Measurements from ENCODE around the gene TNFRSF19.

TNFRSF19 gene

DNA sequence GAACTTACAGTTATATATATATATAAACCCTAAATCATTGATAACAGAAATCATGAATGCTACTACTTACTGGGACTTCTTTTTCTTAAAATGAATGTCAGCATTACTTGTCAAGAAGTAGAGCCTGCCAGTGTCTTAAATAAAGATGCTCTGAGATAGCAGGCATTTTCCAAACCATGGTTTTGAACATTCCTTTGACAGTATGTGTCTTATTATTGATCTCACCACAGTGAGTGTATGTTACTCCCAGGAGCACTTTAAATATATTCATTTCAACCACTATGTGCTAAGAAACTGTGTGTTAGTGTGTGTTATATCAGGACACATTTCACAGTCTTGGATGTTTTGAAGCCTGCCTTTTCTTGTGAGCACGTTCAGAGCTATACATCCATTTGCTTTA is 28.2 kb downstream of the TNFRSF19 start:
- H3K4me3 ChIP-seq: no peak overlapping the region
- H3K27ac ChIP-seq: no peak overlapping the region

DNA sequence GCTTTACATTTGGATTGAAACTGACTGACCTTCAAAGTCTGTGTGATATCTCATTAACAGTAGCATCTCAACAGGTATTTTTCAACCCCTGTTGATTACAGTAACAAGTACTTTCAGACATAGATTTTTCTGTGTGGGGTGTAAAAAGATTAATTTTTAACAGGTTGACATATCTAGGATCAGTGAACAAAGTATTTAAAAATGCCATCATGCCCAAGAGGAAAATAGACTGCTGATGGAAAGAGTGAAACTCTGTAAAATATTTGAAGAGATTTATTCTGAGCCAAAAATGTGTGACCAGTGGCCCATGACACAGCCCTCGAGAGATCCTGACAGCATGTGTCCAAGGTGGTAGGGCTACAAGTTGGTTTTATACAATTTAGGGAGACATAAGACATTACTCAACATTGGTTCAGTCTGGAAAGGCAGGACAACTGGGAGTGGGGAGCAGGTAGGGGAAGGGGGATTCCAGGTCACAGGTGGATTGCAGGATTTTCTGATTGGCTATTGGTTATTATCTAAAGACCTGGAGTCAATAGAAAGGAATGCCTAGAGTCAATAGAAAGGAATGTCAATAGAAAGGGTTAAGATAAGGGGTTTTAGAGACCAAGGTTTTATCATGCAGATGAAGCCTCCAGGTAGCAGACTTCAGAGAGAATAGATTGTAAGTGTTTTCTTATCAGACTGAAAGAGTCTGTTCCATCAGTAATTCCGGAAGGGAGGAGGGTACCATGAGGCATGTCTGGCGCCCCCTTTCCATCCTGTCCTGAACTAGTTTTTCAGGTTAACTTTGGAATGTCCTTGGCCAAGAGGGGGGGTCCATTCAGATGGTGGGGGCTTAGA is 29.1 kb downstream of the TNFRSF19 start:
- Histone ChIP-seq H3K4me3 (no peak overlapping the region), H3K27ac (no peak overlapping the region)

DNA sequence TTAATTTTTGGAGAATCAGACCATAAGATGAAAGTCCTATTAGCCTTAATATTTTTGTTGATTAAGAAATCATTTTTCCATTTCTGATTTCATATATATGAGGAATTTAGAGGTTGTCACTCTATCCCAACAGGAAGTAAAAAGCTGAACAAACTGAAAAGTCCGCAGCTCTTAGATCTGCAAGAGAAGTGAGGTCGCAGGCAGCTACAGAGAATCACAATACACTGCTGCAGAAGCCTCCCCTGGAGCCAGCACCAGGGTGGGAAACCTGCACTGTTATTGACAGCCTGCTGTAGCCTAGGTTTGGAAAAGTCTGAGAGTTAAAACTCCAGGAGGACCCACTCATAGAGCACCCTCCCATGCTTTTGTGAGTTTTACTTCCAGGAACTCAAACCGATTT is 29.9 kb downstream of the TNFRSF19 start:
- H3K4me3 ChIP-seq: no peak overlapping the region
- H3K27ac ChIP-seq: no peak overlapping the region

DNA sequence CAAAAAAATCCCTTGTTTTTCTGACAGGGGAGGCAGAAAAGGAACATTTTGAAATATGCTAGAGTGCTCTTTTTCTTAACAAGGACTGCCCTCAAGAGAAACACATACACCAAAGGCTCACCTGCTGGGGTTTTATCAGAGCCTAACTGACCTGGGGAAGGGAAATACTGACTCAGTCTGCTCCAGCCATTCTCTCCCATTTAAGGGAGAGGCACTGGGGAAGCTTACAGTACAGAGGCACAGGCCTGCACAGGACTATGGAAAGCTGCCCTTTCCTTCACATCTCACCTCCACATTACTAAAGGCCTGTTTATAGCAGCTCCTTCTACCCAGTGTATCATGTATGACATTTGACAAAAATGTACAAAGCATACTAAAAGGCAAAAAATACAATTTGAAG is 30.3 kb downstream of the TNFRSF19 start:
- no peak overlapping the region for H3K4me3 ChIP-seq
- no peak overlapping the region for H3K27ac ChIP-seq

DNA sequence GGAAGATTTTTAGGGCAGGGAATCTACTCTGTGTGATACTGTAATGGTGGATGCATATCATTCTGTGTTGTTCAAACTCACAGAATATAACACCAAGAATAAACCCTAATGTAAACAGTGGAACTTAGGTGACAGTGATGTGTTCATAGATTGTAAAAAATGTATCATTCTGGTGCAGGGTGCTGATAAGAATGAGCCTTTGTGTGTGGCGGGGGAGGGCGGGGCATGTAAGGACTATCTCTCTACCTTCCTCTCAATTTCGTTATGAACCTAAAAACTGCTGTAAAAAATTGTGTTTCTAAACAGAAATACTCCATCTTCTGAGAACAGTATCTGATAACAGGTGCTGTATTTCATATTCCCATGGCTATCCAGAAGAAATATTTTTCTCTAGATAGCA is 35.6 kb downstream of the TNFRSF19 start:
- Histone ChIP-seq H3K4me3 (no peak overlapping the region), H3K27ac (no peak overlapping the region)

DNA sequence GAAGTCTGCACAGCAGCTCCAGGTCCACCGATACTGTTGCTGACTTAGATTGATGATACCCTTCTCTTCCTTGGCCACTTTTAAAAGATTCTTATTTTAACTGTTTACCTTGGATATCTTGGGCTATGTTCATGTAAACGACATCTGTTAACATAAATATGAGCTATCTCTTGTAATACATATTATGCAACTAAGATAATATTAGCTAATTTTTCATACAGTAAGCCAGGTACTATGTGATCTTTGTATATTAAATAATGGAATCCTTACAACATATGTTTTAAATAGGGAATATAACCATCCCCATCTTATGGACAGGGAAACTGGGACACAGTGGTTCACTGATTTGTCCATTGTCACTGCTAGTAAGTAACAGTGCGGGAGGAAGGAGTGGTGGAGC is 37.9 kb downstream of the TNFRSF19 start:
- peak overlapping the region in 9 of 21 experiments; percentile 4 to 75 (median 43) for H3K27ac ChIP-seq
- H3K4me3 ChIP-seq: no peak overlapping the region

DNA sequence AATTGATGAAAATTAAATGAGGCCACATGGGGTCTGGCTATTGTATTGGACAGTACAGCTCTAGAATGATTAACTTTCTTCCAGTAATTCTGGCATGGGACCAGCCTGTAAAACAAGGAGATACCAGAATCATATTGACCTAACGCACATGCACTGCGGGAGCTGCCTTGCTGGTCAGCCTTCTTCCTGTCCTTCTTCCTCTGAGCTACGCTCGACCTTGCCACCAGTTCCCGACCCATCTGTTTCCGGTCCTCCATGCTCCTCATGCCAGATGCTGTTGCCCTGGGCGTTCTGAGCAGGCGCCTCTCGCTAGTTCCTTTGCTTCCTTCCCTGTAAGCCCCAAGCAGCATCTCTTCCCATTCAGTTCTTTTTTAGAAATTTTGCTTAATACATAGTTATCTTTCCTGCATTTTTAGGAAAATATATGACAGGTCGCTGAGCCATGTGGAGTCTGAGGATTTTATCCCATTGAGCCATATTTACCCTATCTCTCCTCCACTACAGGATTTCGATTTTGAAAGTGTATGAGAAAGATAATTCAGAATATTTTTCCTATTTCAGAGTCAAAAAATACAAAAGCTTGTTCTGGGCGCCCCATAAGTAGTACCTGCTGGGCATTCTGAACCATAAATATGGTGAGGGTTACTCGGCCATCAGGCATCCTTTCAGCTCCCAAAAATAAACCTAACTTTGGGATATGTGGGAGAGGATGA is 38.6 kb downstream of the TNFRSF19 start:
- H3K4me3 ChIP-seq: peak overlapping the region in 1 of 7 experiments; percentile 3
- H3K27ac ChIP-seq: peak overlapping the region in 18 of 21 experiments; percentile 0 to 75 (median 28)

DNA sequence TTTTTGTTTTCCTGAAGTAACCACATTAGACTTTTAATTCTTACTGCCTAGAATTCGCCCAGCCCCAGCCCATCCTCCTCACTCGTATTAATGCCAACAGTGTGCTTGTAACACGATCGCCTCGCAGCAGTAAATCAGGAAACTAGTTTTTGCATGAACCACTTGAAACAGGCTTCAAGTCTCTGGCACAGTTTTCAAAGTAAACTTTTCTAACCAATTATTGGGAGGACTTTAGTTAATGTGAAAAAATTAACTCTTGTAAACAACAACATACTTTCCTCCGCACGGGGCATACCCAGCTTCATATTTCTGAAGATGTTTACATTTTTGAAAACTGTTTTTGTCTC is 39.2 kb downstream of the TNFRSF19 start:
- peak overlapping the region in 17 of 21 experiments; percentile 0 to 75 (median 32) for H3K27ac ChIP-seq
- peak overlapping the region in 1 of 7 experiments; percentile 3 for H3K4me3 ChIP-seq

DNA sequence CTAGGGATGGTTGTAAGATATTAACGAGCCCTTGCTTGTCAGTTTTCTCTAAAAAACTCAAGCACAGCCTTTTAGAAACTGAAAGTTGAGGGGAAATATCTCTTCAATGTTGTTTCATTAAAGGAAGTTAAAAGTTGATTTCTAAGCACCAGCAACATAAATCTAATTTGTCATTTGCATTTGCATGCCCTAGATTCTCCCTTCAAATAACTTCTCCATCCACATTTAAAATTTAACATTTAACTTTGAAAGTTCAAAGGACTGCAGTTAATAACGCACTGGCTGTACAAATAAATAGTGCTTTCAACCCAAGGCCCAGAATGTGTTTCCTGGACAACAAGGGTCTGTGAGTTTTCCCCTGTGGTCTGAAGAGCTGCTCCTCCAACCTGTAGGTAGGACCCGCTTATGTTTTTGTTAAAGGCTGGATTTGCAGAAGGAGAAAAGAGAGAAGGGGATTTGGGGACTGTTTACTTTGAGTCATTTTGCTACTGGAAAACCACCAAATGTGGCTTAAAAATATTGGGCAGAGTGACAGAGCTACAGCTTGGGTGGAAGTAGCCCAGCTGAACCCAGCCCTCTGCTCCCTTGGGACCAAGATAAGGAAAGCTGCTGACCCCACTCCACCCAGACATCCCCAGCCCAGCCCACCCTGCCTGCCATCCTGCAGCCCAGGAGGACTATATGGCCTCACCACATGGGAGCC is 39.8 kb downstream of the TNFRSF19 start:
- peak overlapping the region in 14 of 21 experiments; percentile 0 to 75 (median 40) for H3K27ac ChIP-seq
- peak overlapping the region in 1 of 7 experiments; percentile 3 for H3K4me3 ChIP-seq

DNA sequence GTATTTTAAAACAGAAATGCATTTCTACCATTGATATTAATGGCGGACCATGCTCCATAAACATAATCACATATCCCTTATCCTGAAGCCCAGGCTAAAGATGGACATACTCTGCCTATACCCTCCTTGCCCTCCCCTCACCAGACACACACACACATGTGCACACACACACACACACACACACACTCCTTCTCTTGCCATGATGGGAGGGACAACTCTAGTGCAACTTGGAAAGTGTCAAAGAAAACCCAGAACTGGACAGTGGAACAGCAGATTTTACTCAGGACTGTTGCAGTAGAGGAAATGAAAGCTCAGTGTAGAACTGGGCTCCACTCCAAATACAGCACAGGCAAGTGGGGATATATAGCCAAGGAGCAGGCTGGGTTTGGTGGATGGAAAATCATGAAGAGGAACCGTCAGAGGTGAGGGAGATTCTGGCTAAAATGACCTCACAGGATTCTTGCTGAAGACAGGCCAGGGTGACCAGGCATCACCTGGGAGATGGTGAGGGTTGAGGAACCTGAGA is 40.8 kb downstream of the TNFRSF19 start:
- Histone ChIP-seq H3K27ac (peak overlapping the region in 2 of 21 experiments; percentile 3 to 13), H3K4me3 (no peak overlapping the region)

DNA sequence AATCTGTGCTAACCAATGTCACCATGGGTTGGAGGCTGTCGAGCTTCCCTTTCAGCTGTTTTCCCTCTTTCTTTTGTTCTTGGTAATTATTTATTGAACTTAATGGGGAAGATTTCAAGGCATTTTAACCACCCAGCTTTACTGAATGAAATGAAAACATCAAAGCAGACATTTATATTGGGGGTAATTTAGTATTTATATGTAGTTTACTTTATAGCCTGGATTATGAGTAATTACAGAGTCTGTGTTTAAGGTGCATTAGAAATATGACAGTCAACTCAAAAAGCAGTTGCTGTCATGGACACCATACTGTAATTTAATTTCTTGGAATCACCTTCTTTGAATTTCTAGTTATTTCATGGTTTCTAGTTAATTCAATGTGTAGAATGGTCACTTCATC is 42.0 kb downstream of the TNFRSF19 start:
- H3K27ac ChIP-seq: no peak overlapping the region
- H3K4me3 ChIP-seq: no peak overlapping the region

DNA sequence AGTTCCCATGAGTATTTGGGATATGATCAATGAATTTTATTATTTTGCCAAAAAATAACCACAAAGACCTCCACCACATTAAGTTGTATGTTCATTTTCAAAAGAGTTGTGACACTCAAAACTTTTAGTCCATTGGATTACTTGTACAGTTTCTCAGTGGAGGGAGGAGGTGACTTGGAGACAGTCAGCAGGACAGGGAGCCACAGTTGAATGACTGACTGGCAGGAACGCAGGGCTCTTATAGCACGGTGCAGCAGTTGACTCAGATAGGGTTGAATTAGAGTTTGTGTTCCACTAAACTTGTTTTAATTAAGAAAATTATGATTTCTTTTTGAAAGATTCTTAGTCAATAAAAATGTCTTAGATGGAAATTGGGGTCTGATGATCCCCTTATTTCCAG is 42.5 kb downstream of the TNFRSF19 start:
- Histone ChIP-seq H3K27ac (no peak overlapping the region), H3K4me3 (no peak overlapping the region)

DNA sequence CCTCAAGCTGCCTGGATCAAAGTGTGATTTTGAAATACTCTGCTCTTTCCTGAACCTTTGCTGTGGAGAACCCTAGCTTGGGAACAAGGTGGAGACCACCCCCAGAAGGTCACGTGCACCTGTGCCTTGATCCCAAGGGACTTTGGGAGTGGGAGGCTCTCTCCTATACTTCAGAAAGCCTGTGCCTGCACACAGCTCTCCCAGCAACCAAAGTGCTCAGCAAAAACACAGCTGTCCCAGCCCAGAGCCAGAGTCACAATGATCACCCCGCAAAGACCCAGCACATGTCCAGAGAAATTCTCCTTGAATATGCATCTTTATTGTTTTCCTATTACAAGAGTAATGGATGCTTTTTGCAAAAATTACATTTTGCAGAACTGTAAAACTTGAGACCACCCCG is 43.4 kb downstream of the TNFRSF19 start:
- H3K4me3 ChIP-seq: no peak overlapping the region
- no peak overlapping the region for H3K27ac ChIP-seq

DNA sequence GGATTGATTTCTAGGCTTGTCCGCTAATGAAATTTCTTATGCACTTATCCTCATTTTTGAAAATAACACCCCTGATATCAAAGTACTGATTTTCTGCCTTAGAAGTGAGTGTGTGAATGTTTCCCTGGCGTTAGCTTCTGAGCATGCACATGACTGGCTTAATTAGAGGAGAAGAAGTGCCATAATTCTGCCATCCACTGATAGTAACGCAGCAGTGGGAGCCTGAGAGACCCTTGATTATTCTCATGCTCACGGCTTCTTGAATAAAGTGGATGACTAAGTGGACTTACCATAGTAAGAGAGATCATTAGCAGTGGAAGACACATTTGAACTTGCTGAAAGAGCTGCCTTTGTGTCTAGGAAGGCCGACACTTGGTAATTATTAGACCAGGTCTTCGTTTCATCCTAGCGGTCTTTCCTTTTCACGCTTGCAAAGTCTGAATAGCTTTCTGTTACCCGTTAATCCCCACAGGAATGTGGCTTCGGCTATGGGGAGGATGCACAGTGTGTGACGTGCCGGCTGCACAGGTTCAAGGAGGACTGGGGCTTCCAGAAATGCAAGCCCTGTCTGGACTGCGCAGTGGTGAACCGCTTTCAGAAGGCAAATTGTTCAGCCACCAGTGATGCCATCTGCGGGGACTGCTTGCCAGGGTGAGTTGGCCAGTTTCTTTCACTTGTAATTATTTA is 45.3 kb downstream of the TNFRSF19 start:
- Histone ChIP-seq H3K4me3 (no peak overlapping the region), H3K27ac (no peak overlapping the region)

DNA sequence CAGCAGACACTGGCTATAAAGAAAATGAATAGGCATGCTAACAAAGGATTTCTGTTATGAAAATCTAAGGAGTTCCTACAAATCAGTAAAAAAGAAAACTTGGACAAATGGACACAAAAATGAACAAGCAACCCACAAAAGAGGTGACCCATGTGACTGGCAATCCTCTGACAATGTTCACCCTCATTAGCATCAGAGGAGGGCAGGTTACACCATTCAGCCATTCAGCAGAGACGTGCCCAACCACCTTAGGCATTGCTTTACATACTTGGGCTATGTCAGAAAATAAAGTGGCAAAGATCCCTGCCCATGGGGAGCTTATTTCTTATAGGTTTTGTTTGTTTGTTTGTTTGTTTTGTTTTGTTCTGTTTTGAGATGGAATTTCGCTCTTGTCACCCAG is 46.0 kb downstream of the TNFRSF19 start:
- H3K4me3 ChIP-seq: no peak overlapping the region
- no peak overlapping the region for H3K27ac ChIP-seq

DNA sequence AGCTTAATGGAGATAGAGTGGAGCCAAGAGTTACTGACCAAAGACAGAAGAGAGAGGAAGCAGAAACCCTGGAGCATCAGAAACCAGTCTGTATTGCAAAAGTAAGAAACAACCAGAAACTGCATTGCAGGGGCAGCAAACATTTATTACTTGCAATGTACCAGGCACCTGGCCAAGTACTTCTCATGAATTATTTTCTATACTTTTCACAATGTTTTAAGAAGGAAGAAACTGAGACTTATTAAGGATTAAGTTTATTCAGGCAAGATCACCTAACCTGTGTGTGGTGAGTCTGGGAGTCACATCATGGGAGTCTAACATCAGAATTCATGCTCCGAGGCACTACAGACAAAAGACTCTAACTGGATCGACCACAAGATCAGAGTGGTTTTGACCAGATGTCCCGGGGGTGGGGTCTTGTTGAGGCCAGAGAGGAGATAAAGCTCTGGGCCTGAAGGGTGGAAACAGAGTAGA is 47.4 kb downstream of the TNFRSF19 start:
- Histone ChIP-seq H3K27ac (peak overlapping the region in 6 of 21 experiments; percentile 6 to 31 (median 19)), H3K4me3 (no peak overlapping the region)

DNA sequence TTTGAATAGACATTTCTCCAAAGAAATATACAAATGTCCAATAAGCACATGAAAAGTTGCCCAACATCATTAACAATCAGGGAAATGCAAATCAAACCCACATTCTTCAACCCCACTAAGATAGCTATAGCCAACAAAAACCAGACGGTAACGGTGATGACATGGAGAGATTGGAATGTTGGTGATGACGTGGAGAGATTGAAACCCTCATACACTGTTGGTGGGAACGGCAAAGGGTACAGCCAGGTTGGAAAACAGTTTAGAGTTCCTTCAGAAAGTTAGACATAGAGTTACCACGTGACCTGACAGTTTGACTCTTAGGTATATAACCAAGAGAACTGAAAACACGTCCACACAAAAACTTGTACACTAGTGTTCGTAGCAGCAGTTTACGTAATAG is 48.1 kb downstream of the TNFRSF19 start:
- H3K4me3 ChIP-seq: no peak overlapping the region

DNA sequence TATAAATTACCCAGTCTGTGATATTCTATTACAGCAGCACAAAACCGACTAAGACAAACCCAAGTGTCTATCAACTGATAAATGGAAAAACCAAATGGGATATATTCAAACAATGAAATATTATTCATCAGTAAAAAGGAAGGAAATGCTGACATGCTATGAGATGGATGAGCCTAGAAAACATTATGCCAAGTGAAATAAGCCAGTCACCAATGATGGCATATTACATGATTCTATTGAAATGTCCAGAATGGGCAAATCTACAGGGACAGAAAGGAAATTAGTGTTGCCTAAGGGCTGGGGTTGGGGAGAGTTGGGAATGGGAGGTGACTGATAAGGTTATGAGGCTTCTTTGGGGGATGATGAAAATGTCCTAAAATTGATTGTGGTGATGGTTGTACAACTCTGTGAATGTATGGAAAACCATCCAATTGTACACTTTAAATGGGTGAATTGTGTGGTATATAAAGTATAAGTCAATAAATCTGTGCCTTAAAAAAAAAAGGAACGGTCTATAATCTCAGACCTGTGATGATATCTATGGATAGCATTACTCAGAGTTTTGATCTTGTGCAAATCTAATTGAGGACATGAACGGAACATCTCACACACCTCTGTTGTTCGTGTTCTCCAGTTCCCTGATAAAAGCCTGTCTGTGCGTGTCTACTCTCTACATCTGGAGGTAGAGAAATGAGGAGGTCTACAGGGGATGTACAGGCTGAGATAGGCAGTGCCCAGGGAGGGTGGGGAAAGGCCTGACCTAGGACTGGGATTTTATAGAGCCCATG is 49.0 kb downstream of the TNFRSF19 start:
- H3K27ac ChIP-seq: peak overlapping the region in 3 of 21 experiments; percentile 6 to 28 (median 14)
- H3K4me3 ChIP-seq: no peak overlapping the region

More for the DNA sequence above, 48.1 kb downstream of the TNFRSF19 start:
- peak overlapping the region in 5 of 21 experiments; percentile 6 to 42 (median 14) for H3K27ac ChIP-seq

DNA sequence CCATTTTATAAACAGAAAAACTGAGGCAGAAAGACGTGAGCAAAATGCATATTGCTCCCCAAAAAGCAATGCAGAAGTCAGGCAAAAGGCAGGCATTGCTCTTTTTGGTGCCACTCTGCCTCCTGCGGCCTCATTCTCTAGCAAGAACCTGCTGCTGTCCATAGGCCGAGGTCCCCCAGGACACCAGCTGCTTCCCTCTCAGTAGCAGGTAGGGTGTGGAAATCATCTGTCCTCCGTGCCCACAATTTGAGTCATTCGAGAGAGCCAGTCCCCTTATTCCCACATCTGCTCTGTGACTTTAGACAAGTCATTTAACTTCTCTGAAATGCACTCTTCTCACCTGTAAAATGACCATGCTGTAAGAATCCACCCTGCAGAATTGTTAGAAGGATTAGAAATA is 50.0 kb downstream of the TNFRSF19 start:
- H3K4me3 ChIP-seq: no peak overlapping the region
- H3K27ac ChIP-seq: no peak overlapping the region

All from skin epidermis (tissue), 12 donors.